SKM-1 (cell line): ENCODE results near the gene STUM.
"Not testable (repeated sequence)": the region's sequence is repeated elsewhere in the genome, so short reads cannot be mapped to it uniquely, and the experiment has no call there.

ENCODE experiments used
- DNase-seq: peaks from one replicate; lab custom pipeline; 2025; ENCODE audit not compliant: unreplicated experiment; lab: John Stamatoyannopoulos, UW

STUM gene

GRCh38 chr1:226548256-226549093 is at the start of gene STUM:
Gene STUM (plus strand): TSS chr1:226548764. CDS start chr1:226548905, 141 bp downstream.
- no peak for DNase-seq

- not testable (repeated sequence) for DNase-seq
Observed at GRCh38 chr1:226499699-226500098, 48.9 kb upstream of the STUM start.

- no peak for DNase-seq
Observed at GRCh38 chr1:226506021-226506420, 42.5 kb upstream of the STUM start.

GRCh38 chr1:226506921-226507320 is 41.6 kb upstream of the STUM start:
- DNase-seq: no peak

GRCh38 chr1:226510453-226510852 is 38.1 kb upstream of the STUM start:
- DNase-seq: no peak

- DNase-seq: no peak
Observed at GRCh38 chr1:226511296-226511695, 37.3 kb upstream of the STUM start.

- DNase-seq: no peak
Observed at GRCh38 chr1:226512076-226512728, 36.4 kb upstream of the STUM start.

GRCh38 chr1:226518375-226518774 is 30.2 kb upstream of the STUM start:
- DNase-seq: no peak

- DNase-seq: no peak
Observed at GRCh38 chr1:226519135-226519534, 29.4 kb upstream of the STUM start.

- no peak for DNase-seq
Observed at GRCh38 chr1:226519716-226520598, 28.6 kb upstream of the STUM start.

- no peak for DNase-seq
Observed at GRCh38 chr1:226520640-226521355, 27.8 kb upstream of the STUM start.

GRCh38 chr1:226523646-226524406 is 24.7 kb upstream of the STUM start:
- DNase-seq: no peak

GRCh38 chr1:226524547-226524946 is 24.0 kb upstream of the STUM start:
- no peak for DNase-seq

- DNase-seq: no peak
Observed at GRCh38 chr1:226525750-226526149, 22.8 kb upstream of the STUM start.

- DNase-seq: no peak
Observed at GRCh38 chr1:226526801-226527595, 21.6 kb upstream of the STUM start.

GRCh38 chr1:226529891-226530290 is 18.7 kb upstream of the STUM start:
- DNase-seq: no peak

GRCh38 chr1:226530591-226530990 is 18.0 kb upstream of the STUM start:
- no peak for DNase-seq

- DNase-seq: no peak
Observed at GRCh38 chr1:226531360-226532093, 17.0 kb upstream of the STUM start.

GRCh38 chr1:226532553-226532952 is 16.0 kb upstream of the STUM start:
- no peak for DNase-seq
